Hepatocyte (in vitro differentiated cells): ENCODE measurements around the gene PTPRD. TPM values are rescaled to one million over a fixed set of nuclear protein-coding genes. Genes with fewer than 3 reads are reported as not detected.

Source experiments
- DNase-seq: peaks from one replicate; pipeline ENCODE4 v3.0.0-alpha.2; 2016; ENCODE audit warnings: low spot score
- H2AFZ ChIP-seq: fragments of 200-600 bp; sonication (generic); 2 replicates; pipeline ENCODE4 v1.6.0; 2016; ENCODE audit warnings: antibody characterized with exemption, mild to moderate bottlenecking
- H3K27ac ChIP-seq: fragments of 200-600 bp; sonication (generic); 2 replicates; pipeline ENCODE4 v1.5.1; 2016; ENCODE audit warnings: mild to moderate bottlenecking
- H3K27me3 ChIP-seq: fragments of 200-600 bp; sonication (generic); 2 replicates; pipeline ENCODE4 v1.6.1; 2016
- H3K36me3 ChIP-seq: fragments of 200-600 bp; sonication (generic); replicated peaks from 2 replicates; pipeline ENCODE4 v1.5.1; 2016; ENCODE audit warnings: low read depth; ENCODE audit not compliant: insufficient read depth
- H3K4me1 ChIP-seq: fragments of 200-600 bp; sonication (generic); 2 replicates; pipeline ENCODE4 v1.5.1; 2016; ENCODE audit warnings: mild to moderate bottlenecking, moderate library complexity; ENCODE audit not compliant: insufficient read depth
- H3K4me2 ChIP-seq: fragments of 200-600 bp; sonication (generic); 2 replicates; pipeline ENCODE4 v1.6.0; 2016
- H3K4me3 ChIP-seq: fragments of 200-600 bp; sonication (generic); 2 replicates; pipeline ENCODE4 v1.5.1; 2016; ENCODE audit warnings: mild to moderate bottlenecking
- H3K79me2 ChIP-seq: fragments of 200-600 bp; sonication (generic); 2 replicates; pipeline ENCODE4 v1.6.0; 2017; ENCODE audit warnings: mild to moderate bottlenecking
- H3K9me2 ChIP-seq: fragments of 200-600 bp; sonication (generic); replicated peaks from 2 replicates; pipeline ENCODE4 v1.6.0; 2017; ENCODE audit warnings: mild to moderate bottlenecking; ENCODE audit not compliant: insufficient read depth
- H3K9me3 ChIP-seq: fragments of 200-600 bp; sonication (generic); 2 replicates; pipeline ENCODE4 v1.5.1; 2016; ENCODE audit warnings: low read depth, mild to moderate bottlenecking
- H4K20me1 ChIP-seq: fragments of 200-600 bp; sonication (generic); 2 replicates; pipeline ENCODE4 v1.6.0; 2016; ENCODE audit warnings: mild to moderate bottlenecking; ENCODE audit not compliant: insufficient read depth, poor library complexity, severe bottlenecking
- CTCF ChIP-seq: fragments of 200-600 bp; sonication (generic); IDR thresholded peaks from 2 replicates; pipeline ENCODE4 v1.5.1; 2016; ENCODE audit warnings: antibody characterized with exemption, mild to moderate bottlenecking; ENCODE audit not compliant: poor library complexity
- EZH2 ChIP-seq: fragments of 200-600 bp; sonication (generic); IDR thresholded peaks from 2 replicates; pipeline ENCODE4 v1.6.1; 2016; ENCODE audit warnings: antibody characterized with exemption, mild to moderate bottlenecking, borderline replicate concordance
- EZH2phosphoT487 ChIP-seq: fragments of 200-600 bp; sonication (generic); IDR thresholded peaks from one replicate; pipeline ENCODE4 v1.6.1; 2018; ENCODE audit warnings: antibody characterized with exemption, mild to moderate bottlenecking, low read depth, moderate library complexity; ENCODE audit not compliant: unreplicated experiment, severe bottlenecking
- WGBS: methylation state at CpG from one replicate; pipeline ENCODE4 v1.1.6; 2016; ENCODE audit warnings: low lambda C conversion rate; ENCODE audit errors: missing lambda C conversion rate; 5-methylcytosine and 5-hydroxymethylcytosine counted together
- polyA plus RNA-seq: library from polyadenylated mRNA; unstranded; fragments of >200 nt; fragmentation: Nextera tagmentation; extraction: Ambion mirVana; gene quantifications from 2 replicates; pipeline ENCODE4 v1.2.1, GENCODE V29; 2016
- total RNA-seq: library from RNA; depleted of rRNA; stranded (reverse); fragments of >200 nt; gene quantifications from 2 replicates; pipeline ENCODE4 v1.2.3, GENCODE V29; 2014

The PTPRD gene
- total and polyA plus RNA-seq, 2 experiments from 2014 or later, result 6.5 to 77.6 TPM

DNA sequence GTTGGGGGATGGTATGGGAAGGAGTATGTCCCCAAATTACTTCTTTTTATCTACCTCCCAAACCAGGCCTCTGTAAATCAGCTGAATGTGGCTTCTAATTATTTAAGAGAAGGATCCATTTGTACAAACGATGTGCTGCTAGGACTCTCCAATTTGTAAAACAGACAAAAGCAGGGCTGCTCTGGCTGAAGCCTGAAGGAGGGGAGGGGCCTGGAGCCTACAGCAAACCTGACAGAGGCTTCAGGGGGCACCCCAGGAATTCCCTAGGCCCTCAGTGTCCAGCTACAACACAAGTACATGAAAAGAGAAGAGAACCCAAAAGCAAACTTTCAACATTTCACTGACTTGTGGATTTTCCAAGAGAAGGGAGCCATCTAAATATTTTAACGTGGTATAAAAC, 1873.9 kb downstream of the PTPRD start:
- H3K79me2 ChIP-seq, result no peaks in the 10 kb centered on the region
- H3K27me3 ChIP-seq, result no peaks in the 10 kb centered on the region
- no peak overlapping the region for H3K4me2 ChIP-seq
- H3K27ac ChIP-seq, result no peak overlapping the region
- no peak for TF ChIP-seq EZH2phosphoT487
- no peak for TF ChIP-seq EZH2
- no peak for TF ChIP-seq CTCF
- no peaks in the 10 kb centered on the region for H3K9me3 ChIP-seq
- H3K4me3 ChIP-seq, result no peak overlapping the region
- H3K4me1 ChIP-seq, result no peaks in the 10 kb centered on the region
- no peak overlapping the region for H2AFZ ChIP-seq
- WGBS, result 68% methylated on average over 2 of the region's 2 CpGs
- DNase-seq, result no peak
- no peaks in the 10 kb centered on the region for H4K20me1 ChIP-seq
- H3K9me2 ChIP-seq, result no peaks in the 10 kb centered on the region
- no peaks in the 10 kb centered on the region for H3K36me3 ChIP-seq

- H3K4me2 ChIP-seq, result no peak overlapping the region
- H3K27me3 ChIP-seq, result no peaks in the 10 kb centered on the region
- DNase-seq, result no peak
- H4K20me1 ChIP-seq, result no peaks in the 10 kb centered on the region
- no peaks in the 10 kb centered on the region for H3K4me1 ChIP-seq
- no peak overlapping the region for H3K4me3 ChIP-seq
- no peaks in the 10 kb centered on the region for H3K36me3 ChIP-seq
- H3K9me3 ChIP-seq, result no peaks in the 10 kb centered on the region
- no peaks in the 10 kb centered on the region for H3K9me2 ChIP-seq
- H3K27ac ChIP-seq, result no peak overlapping the region
- no peak for TF ChIP-seq EZH2phosphoT487
- no peak for TF ChIP-seq EZH2
- no peak for TF ChIP-seq CTCF
- H3K79me2 ChIP-seq, result no peaks in the 10 kb centered on the region
- WGBS, result 69% methylated on average over 5 of the region's 5 CpGs
- no peak overlapping the region for H2AFZ ChIP-seq
These were observed 1876.0 kb downstream of the PTPRD start for GRCh38 chr9:8736805-8737204.

DNA sequence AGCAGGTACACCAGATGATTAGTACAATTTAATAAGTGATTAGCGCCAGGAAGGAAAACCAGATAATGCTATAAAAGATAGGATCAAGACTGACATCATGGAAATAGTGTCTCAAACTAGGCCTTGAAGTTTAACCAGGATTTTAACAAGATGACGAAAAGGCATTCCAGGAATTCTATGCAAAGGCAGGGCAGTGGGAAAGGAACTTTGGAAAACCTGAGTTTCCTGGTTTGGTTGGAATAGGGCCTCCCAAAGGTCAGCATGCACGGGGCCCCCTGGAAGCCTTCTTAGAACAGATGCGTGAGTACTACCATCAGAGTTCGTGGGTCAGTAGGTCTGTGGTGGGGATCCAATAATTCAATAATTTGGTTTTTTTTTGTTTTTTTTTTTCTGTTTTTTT, 1878.0 kb downstream of the PTPRD start:
- no peak for DNase-seq
- Histone ChIP-seq H4K20me1 (no peaks in the 10 kb centered on the region), H3K36me3 (no peaks in the 10 kb centered on the region), H3K9me3 (no peaks in the 10 kb centered on the region), H3K27me3 (no peaks in the 10 kb centered on the region), H3K4me2 (no peak overlapping the region), H3K27ac (no peak overlapping the region), H3K4me1 (no peaks in the 10 kb centered on the region), H3K79me2 (no peaks in the 10 kb centered on the region), H3K9me2 (no peaks in the 10 kb centered on the region), H3K4me3 (no peak overlapping the region), H2AFZ (no peak overlapping the region)
- no peak for TF ChIP-seq EZH2phosphoT487
- no peak for TF ChIP-seq CTCF
- TF ChIP-seq EZH2, result no peak
- WGBS, result 83% methylated on average over 5 of the region's 5 CpGs
